Measurements from ENCODE around the gene TRIM63.

The TRIM63 gene

GRCh38 chr1:26081267-26082019 lies 14.0 kb upstream of the TRIM63 start:
- TF ChIP-seq CTCF (IDR thresholded peaks at IDR 0.05; ENCODE audit: low read depth, low read length) (no peak), MYC (IDR thresholded peaks at IDR 0.05; ENCODE audit: low read depth, low read length) (no peak), POLR2A (IDR thresholded peaks at IDR 0.05; ENCODE audit: extremely low read depth, insufficient read length) (no peak)
- TF ChIP-seq, protein P1, sequence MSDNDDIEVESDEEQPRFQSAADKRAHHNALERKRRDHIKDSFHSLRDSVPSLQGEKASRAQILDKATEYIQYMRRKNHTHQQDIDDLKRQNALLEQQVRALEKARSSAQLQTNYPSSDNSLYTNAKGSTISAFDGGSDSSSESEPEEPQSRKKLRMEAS (IDR thresholded peaks at IDR 0.05; ENCODE audit: low read depth, low read length) = no peak
- no peak overlapping the region for H3K4me3 ChIP-seq (ENCODE audit: low read depth, low read length)
- no peak for DNase-seq (ENCODE audit: low read depth)

- no peak for TF ChIP-seq POLR2A (IDR thresholded peaks at IDR 0.05; ENCODE audit: extremely low read depth, insufficient read length)
- no peak for TF ChIP-seq CTCF (IDR thresholded peaks at IDR 0.05; ENCODE audit: low read depth, low read length)
- TF ChIP-seq, protein P1 (IDR thresholded peaks at IDR 0.05; ENCODE audit: low read depth, low read length) = no peak
- TF ChIP-seq MYC (IDR thresholded peaks at IDR 0.05; ENCODE audit: low read depth, low read length) = no peak
- no peak for DNase-seq (ENCODE audit: low read depth)
- no peak overlapping the region for H3K4me3 ChIP-seq (ENCODE audit: low read depth, low read length)
These were observed 12.8 kb upstream of the TRIM63 start for GRCh38 chr1:26079960-26080814.

- no peak for DNase-seq (ENCODE audit: low read depth)
- TF ChIP-seq, protein P1 (IDR thresholded peaks at IDR 0.05; ENCODE audit: low read depth, low read length) = no peak
- no peak for TF ChIP-seq CTCF (IDR thresholded peaks at IDR 0.05; ENCODE audit: low read depth, low read length)
- no peak for TF ChIP-seq POLR2A (IDR thresholded peaks at IDR 0.05; ENCODE audit: extremely low read depth, insufficient read length)
- no peak for TF ChIP-seq MYC (IDR thresholded peaks at IDR 0.05; ENCODE audit: low read depth, low read length)
- H3K4me3 ChIP-seq (ENCODE audit: low read depth, low read length) = no peak overlapping the region
These were observed 11.7 kb upstream of the TRIM63 start for GRCh38 chr1:26079178-26079563.

DNA sequence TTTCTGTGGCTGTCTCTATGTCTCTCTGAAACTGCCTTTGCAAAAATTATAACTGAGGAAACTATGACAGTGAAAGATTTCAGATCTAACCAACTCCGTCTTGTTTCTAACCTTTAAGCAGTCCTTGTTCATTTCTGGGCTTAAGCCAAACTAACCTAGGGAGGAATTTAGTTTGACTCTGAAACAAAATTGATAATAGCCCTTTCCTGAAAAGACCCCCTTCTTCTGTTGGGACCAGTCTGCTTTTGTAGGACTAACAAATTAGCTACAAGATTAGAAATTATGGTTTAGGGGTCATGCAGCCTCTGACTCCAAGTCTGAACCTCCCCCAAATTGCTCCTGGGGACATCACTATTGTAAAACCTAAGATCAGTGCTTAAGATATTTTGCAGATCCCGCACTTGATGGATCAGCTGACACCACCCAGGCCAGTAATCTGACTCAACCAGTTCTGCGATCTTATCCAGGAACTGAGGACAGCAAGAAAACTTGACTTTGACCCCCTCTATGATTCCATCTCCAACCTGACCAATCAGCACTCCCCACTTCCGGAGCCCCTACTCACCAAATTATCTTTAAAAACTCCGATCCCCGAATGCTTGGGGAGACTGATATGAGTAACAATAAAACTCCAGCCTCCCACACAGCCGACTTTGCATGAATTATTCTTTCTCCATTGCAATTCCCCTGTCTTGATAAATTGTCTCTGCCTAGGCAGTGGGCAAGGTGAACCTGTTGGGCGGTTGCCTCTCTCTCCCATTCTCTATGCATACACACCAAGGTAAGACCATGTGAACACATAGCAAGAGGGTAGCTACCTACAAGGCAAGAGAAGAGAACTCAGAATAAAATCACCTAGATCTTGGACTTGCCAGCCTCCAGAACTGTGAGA lies 11.1 kb upstream of the TRIM63 start:
- TF ChIP-seq, protein P1 (IDR thresholded peaks at IDR 0.05; ENCODE audit: low read depth, low read length) = no peak
- no peak for DNase-seq (ENCODE audit: low read depth)
- no peak overlapping the region for H3K4me3 ChIP-seq (ENCODE audit: low read depth, low read length)

- no peak for TF ChIP-seq POLR2A (IDR thresholded peaks at IDR 0.05; ENCODE audit: extremely low read depth, insufficient read length)
- TF ChIP-seq MYC (IDR thresholded peaks at IDR 0.05; ENCODE audit: low read depth, low read length) = no peak
- TF ChIP-seq CTCF (IDR thresholded peaks at IDR 0.05; ENCODE audit: low read depth, low read length) = no peak
- TF ChIP-seq, protein P1 (IDR thresholded peaks at IDR 0.05; ENCODE audit: low read depth, low read length) = no peak
- H3K4me3 ChIP-seq (ENCODE audit: low read depth, low read length) = no peak overlapping the region
- DNase-seq (ENCODE audit: low read depth) = no peak
These were observed 10.1 kb upstream of the TRIM63 start for GRCh38 chr1:26077524-26077923.
